ENCODE measurements around the gene PTBP2.
A peak's percentile ranks its signal among the peaks of the same experiment; 100 is the strongest.

Gene PTBP2, protein sequence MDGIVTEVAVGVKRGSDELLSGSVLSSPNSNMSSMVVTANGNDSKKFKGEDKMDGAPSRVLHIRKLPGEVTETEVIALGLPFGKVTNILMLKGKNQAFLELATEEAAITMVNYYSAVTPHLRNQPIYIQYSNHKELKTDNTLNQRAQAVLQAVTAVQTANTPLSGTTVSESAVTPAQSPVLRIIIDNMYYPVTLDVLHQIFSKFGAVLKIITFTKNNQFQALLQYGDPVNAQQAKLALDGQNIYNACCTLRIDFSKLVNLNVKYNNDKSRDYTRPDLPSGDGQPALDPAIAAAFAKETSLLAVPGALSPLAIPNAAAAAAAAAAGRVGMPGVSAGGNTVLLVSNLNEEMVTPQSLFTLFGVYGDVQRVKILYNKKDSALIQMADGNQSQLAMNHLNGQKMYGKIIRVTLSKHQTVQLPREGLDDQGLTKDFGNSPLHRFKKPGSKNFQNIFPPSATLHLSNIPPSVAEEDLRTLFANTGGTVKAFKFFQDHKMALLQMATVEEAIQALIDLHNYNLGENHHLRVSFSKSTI

DNA sequence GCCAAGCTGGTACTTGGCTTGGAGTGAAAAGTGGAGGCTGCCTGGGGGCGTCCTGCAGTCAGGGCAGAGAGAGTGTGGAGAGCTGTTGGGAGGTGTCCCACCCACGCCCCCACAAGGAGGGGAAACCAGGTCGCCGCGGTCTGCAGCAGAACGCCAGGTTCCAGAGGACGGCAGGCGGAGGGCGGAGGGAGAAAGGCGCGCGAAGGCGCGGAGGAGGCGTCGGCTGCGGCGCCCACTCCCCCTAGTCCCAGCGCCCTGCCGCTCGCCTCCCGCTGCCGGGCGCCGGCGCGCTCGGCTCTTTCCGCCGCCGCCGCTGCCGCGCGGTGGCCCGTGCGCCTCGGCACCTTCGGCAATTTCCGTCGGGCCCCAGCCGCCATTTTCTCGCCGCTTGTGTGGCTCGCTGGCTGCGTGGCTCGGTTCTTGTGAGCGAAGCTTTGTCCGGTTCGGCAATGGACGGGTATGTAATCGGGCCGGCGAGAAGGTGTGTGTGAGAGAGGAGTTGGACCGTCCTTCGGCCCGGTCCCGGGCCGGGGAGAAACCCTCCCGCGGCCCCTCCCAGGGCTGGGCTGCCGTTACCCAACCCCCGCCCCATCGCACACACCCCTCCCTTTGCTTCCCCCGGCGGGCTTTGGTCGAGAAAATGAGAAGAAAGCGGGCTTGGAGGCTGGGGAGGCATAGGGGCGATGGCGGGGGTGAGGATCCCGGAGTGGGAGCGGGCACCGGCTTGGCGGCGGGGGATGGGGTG is at the start of gene PTBP2:
PTBP2 (plus strand) TSS at position 369 of the 745 bp plus-strand sequence; CDS start at position 450, 81 bp downstream.
- ChIA-PET POLR2A (no interaction called here), CTCF (interaction anchor here (1.5 kb wide), 1 partner anchor 12 kb away, joined by 3 read pairs; no protein-coding TSS in a partner anchor)
- TF ChIP-seq, protein P1, sequence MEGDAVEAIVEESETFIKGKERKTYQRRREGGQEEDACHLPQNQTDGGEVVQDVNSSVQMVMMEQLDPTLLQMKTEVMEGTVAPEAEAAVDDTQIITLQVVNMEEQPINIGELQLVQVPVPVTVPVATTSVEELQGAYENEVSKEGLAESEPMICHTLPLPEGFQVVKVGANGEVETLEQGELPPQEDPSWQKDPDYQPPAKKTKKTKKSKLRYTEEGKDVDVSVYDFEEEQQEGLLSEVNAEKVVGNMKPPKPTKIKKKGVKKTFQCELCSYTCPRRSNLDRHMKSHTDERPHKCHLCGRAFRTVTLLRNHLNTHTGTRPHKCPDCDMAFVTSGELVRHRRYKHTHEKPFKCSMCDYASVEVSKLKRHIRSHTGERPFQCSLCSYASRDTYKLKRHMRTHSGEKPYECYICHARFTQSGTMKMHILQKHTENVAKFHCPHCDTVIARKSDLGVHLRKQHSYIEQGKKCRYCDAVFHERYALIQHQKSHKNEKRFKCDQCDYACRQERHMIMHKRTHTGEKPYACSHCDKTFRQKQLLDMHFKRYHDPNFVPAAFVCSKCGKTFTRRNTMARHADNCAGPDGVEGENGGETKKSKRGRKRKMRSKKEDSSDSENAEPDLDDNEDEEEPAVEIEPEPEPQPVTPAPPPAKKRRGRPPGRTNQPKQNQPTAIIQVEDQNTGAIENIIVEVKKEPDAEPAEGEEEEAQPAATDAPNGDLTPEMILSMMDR (IDR thresholded peaks at IDR 0.05; ENCODE audit: control extremely low read depth, extremely low read depth, low read depth, missing control alignments) = no peak
- DNase-seq (ENCODE audit: extremely low spot score) = peak; percentile 93

DNA sequence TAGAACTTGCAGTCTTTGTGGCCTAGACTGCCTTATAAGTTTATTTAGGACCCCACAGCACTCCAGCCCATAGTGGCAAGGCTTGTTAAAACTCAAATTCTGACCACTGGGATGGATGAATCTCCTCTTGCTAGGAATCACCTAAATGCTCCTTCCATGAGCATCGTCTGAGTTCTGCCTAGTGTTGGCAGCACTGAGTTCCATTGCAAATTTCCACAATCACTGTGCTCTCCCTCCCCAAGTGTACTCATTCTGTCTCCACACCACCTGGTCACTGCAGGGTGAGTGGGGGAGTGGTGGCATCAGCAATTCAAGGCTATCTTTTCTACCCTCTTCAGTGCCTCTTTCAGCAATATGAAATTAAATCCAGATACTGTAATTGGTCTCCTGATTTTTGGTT is 46.7 kb upstream of the PTBP2 start:
- ChIA-PET POLR2A (no interaction called here), CTCF (no interaction called here)
- TF ChIP-seq, protein P1 (IDR thresholded peaks at IDR 0.05; ENCODE audit: control extremely low read depth, extremely low read depth, low read depth, missing control alignments) = no peak
- no peak for DNase-seq (ENCODE audit: extremely low spot score)

DNA sequence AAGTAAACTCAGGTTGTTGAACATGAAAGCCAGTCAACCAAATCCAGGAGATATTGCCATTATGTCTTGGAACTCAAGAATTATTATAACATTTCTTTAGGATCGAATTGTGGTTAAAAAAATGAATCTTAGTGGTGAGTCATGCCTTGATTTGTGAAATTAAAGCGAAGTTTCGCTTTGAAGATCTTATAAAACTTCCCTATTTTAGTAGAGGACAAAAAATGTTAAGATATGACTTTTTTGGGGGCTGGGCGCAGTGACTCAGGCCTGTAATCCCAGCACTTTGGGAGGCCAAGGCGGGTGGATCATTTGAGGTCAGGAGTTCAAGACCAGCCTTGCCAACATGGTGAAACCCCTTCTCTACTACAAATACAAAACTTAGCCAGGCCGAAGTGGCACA is 39.5 kb upstream of the PTBP2 start:
- no peak for DNase-seq (ENCODE audit: extremely low spot score)
- ChIA-PET POLR2A (no interaction called here), CTCF (interaction anchor here (1.4 kb wide), 1 partner anchor 11 kb away, joined by 3 read pairs; no protein-coding TSS in a partner anchor)

DNA sequence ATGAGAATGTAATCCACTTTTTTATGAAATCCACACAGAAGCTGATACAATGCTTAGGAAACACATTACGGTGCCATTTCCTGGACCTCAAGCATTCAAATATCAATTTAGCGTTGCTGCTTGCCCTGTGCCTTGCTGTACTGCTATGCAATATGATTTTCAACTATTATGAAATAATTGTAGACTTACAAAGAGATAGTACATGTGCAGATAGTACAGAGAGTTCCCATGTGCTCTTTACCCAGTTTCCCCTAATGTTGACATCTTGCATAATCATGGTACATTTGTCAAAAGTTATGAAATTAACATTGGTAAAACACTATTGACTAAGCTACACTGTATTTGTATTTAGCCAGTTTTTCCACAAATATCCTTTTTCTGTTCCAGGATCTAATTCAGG is 37.7 kb upstream of the PTBP2 start:
- POLR2A ChIA-PET = no interaction called here
- TF ChIP-seq, protein P1 (IDR thresholded peaks at IDR 0.05; ENCODE audit: control extremely low read depth, extremely low read depth, low read depth, missing control alignments) = no peak
- no peak for DNase-seq (ENCODE audit: extremely low spot score)

More for the DNA sequence above, 39.5 kb upstream of the PTBP2 start:
- TF ChIP-seq, protein P1 (IDR thresholded peaks at IDR 0.05; ENCODE audit: control extremely low read depth, extremely low read depth, low read depth, missing control alignments) = no peak

DNA sequence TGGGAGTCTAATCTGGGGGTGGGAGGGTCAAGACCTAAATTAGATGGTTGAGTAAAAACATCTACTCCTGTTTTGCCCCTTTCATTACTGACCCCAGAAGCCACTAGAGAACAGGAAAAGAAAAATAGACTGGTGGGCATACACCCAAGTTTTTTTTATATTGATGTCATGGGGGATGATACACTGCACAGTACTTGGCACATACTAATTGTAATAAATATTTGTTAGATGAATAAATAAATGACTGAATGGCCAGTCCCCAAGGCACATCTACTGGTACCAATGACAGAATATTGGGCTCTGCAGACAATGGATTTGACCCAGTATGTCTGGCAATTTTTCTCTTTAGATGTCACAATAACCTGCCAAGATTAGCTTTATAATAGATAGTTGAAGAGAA is 36.8 kb upstream of the PTBP2 start:
- TF ChIP-seq, protein P1 (IDR thresholded peaks at IDR 0.05; ENCODE audit: control extremely low read depth, extremely low read depth, low read depth, missing control alignments) = no peak
- ChIA-PET CTCF (interaction anchor here (0.7 kb wide), 1 partner anchor 554 kb away, joined by 3 read pairs; no protein-coding TSS in a partner anchor), POLR2A (no interaction called here)
- no peak for DNase-seq (ENCODE audit: extremely low spot score)

More for the DNA sequence above, 37.7 kb upstream of the PTBP2 start:
- CTCF ChIA-PET = interaction anchor here (0.7 kb wide), 1 partner anchor 553 kb away, joined by 3 read pairs; no protein-coding TSS in a partner anchor

DNA sequence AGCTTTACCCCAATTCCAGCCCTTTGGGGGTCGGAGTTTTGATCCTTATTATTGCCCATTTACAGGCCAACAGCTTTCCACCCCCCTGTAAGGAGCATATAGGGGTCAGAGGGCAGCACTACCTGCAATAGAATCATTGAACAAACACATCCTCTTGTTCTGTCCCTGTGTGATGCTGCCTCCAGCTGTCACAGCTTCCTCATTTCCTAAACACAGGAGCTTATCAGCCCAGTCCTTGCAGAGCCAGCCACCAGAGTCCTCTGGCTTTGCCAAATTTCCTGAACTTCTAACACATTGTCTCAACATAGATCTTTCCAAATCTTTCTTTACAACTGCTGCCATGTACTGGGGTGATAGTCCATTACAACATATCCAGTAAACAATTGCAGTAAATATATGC is 32.8 kb upstream of the PTBP2 start:
- ChIA-PET POLR2A (no interaction called here), CTCF (no interaction called here)
- no peak for DNase-seq (ENCODE audit: extremely low spot score)
- TF ChIP-seq, protein P1 (IDR thresholded peaks at IDR 0.05; ENCODE audit: control extremely low read depth, extremely low read depth, low read depth, missing control alignments) = no peak
